ENCODE results near the gene CAVIN3.

The CAVIN3 gene

GRCh38 chr11:6328321-6328720, 8.0 kb upstream of the CAVIN3 start:
- no peak for DNase-seq
- intact Hi-C loops (cut with DNase I): no loop called here

DNA sequence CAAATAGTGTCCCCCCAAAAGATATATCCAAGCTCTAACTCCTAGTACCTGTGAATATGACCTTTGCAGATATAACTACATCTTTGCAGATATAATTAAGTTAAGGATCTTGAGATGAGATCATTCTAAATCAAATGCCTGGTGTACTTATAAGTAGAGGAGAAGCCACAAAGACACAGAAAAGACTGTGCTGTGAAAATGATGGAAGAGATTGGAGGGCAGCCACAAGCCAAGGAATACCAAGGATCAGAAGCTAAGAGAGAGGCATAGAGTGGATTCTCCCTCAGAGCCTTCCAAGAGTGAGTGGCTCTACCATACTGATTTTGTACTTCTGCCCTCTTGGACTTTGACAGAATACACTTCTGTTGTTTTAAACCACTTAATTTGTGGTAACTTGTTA, 7.5 kb upstream of the CAVIN3 start:
- intact Hi-C loops (cut with DNase I): no loop called here
- DNase-seq: no peak

GRCh38 chr11:6326985-6327384, 6.7 kb upstream of the CAVIN3 start:
- DNase-seq: no peak
- intact Hi-C loops (cut with DNase I): no loop called here

DNA sequence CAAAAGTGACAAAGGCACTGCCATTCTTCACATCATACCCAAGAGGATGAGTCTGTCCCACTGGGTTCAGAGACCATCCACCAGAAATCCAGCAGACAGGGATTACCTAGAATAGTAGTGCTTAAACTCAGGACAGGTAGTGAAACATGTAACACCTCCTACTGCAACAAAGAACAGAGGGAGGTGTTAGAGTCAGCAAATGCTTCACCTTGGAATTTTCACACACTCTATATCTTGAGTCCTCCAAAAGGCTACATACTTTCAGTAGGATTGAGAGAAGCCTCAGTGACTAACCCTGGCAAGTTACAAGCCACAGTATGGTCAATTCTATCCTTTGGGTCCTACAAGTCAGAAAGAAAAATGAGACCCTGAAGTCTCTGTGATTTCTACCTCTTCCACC, 6.0 kb upstream of the CAVIN3 start:
- DNase-seq: no peak
- intact Hi-C loops (cut with DNase I): no loop called here

DNA sequence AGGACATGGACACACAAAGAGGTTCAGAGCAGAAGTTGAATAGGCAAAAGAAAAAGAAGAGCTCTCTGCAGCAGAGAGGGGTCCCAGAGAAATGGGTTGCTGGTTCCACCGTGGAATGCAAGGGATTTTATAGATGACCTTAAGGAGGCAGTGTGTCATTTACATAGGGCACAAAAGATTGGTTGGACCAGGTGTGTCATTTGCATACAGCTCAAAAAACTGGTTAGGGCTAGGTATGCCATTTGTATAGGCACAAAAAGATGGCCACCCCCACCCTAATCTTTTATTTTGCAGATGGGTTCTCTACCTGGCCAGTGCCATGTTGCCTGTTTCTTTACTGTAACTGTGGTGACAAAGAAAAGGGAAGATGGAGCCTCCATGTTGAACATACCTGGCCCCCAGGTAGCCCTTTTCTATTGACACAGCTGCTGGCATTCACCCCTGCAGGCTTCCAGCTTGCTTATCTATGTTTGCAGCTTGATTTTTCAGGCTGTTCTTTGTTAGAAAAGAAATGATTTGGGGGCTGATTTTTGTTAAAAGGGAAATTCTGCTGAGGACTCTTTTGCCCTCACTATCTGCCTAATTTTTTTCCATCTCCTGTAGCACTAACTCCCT, 3.1 kb upstream of the CAVIN3 start:
- DNase-seq: no peak
- intact Hi-C loops (cut with DNase I): no loop called here

DNA sequence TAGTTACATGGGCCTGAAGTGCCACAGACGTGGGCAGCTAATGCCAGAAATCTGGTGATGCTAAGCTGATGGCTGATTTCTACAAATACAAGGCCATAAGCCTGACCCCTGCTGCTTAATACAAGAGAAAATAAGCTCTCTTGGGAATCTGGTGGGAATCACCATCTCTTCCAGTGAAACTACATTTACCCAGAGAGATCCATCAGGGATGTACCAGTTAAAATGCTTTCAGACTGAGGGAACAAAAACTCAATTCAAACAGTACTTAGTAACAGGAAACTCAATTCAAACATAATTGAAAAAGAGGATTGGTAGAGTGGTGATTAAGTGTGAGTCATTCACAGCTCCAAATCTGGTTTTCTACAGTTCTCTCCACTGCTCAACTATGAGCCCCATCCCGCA, 1.7 kb upstream of the CAVIN3 start:
- intact Hi-C loops (cut with DNase I): no loop called here
- DNase-seq: peak in 1 of 42 donors; percentile 7

GRCh38 chr11:6321356-6321755, 1.1 kb upstream of the CAVIN3 start:
- DNase-seq: no peak
- intact Hi-C loops (cut with DNase I): no loop called here

- peak in 12 of 42 donors; percentile 6 to 46 (median 16) for DNase-seq
- intact Hi-C loops (cut with DNase I): no loop called here
Observed at GRCh38 chr11:6319704-6320410, 444 bp downstream of the CAVIN3 start.

DNA sequence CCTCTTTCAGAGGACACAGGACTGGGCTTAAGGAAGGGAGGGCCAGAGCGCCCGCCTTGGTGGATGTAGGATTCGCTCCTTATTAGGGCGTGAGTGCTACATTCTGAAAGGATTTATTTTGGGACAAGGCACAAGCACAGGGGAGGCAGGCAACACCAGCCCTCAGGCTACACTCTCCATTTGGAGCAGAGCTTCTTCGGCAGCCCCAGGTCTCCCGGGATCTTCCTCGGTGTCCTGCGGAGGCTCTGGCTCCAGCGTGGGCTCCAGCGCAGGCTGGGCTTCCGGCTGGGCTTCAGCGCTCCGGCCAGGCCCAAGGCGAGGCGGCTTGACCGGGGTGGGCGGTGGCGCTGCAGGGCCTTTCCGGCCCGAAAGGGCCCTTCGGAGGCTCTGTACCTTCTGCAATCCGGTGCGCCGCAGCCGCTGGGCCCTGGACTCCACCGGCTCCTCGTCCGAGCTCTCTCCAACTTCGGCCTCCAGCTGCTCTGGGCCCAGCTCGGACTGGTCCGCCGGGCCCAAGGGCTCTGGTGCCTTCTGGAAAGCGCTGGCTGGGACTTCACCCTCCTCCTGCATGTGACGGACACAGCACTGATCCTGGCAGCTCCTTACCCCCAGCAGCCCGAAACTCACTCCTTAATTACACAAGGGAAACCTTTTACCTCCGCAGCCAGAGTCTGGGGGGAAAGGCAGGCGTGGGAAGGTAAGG, 1.1 kb downstream of the CAVIN3 start:
- intact Hi-C loops (cut with DNase I): no loop called here
- peak in 2 of 42 donors; percentile 2 to 13 for DNase-seq

- no peak for DNase-seq
- intact Hi-C loops (cut with DNase I): no loop called here
Observed at GRCh38 chr11:6318204-6318603, 2.1 kb downstream of the CAVIN3 start.

- DNase-seq: peak in 39 of 42 donors; percentile 14 to 74 (median 45)
- intact Hi-C loops (cut with DNase I): no loop called here
Observed at GRCh38 chr11:6315811-6316425, 4.4 kb downstream of the CAVIN3 start.

- intact Hi-C loops (cut with DNase I): no loop called here
- DNase-seq: no peak
Observed at GRCh38 chr11:6312106-6312505, 8.2 kb downstream of the CAVIN3 start.

DNA sequence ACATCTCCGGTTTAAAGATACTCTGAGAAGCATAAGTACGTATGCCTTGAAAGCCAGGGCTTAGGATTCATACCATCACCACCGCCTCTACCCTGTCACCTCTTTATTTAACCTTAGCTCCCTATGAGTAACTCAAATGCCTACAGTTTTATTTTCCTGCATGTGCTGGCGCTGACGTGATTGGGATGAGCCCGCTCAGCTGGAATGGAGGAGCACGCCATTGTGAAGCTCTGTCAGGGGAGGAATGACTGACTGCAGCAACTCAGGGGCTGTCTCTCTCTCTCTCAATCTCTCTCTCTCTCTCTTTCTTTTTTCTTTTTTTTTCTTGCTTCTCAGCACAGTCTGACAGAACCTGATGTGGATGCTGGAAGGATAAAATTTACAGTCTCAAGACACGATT, 12.4 kb downstream of the CAVIN3 start:
- peak in 12 of 42 donors; percentile 10 to 51 (median 25) for DNase-seq
- intact Hi-C loops (cut with DNase I): no loop called here

DNA sequence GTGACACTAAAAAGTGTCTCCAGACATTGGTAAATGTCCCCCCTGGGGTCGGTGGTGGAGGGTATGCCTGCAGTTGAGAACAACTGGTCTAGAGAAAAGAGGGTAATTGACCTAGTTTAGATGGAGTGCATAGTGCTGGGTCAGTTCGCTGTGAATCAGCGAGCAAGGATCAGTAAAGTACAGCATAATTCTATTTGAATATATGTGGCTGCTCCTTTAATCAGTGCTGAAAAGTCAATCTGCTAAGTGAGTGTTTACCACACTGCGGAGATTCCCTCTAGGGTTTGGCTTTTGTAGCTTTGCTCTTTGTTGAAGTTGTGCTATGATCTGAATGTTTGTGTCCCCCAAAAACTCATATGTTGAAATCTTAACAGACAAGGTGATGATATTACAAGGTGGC, 15.0 kb downstream of the CAVIN3 start:
- intact Hi-C loops (cut with DNase I): no loop called here
- no peak for DNase-seq

DNA sequence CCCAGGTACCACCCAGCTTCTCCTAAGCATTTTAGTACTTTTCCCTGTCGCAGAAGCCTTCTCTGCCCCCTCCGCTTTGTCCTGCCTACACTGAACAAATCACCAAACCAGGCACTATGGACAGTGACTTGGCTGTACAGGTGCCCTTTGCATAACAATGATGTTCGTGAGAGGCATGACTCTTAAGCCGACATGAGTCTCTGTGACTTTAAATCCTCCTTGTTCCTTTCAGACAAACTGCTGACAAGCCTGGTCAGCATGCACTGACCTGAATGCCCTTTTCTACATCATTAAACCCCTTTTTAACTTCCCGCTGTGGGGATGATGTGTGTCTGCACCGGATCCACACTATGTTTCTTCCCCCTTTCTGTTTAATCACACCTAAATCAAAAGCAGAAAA, 16.6 kb downstream of the CAVIN3 start:
- intact Hi-C loops (cut with DNase I): no loop called here

GRCh38 chr11:6301096-6301495, 19.2 kb downstream of the CAVIN3 start:
- intact Hi-C loops (cut with DNase I): no loop called here
- DNase-seq: no peak

More for the DNA sequence above, 16.6 kb downstream of the CAVIN3 start:
- no peak for DNase-seq

- intact Hi-C loops (cut with DNase I): no loop called here
- no peak for DNase-seq
Observed at GRCh38 chr11:6300325-6300724, 20.0 kb downstream of the CAVIN3 start.

GRCh38 chr11:6298605-6299004, 21.7 kb downstream of the CAVIN3 start:
- DNase-seq: no peak
- intact Hi-C loops (cut with DNase I): no loop called here

GRCh38 chr11:6297831-6298230, 22.5 kb downstream of the CAVIN3 start:
- no peak for DNase-seq
- intact Hi-C loops (cut with DNase I): no loop called here

DNA sequence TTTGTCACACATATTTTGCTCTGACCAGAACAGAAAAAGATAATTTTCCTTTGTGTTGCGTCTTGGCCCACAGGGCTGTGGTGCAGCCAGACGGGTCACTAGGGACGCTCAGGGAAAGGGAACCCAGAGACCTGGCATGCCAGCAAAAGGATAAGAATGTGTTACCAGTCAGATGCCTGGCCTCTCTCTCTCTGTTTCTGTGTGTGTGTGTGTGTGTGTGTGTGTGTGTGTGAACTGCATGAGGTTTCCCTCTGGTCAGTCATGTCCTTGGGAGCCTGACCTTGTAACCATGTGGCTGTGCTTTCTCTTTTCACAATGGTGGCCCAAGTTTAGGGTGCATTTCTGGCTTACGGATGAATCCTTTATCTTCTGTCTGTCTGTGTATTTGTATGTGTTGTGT, 35.3 kb downstream of the CAVIN3 start:
- DNase-seq: no peak
- intact Hi-C loops (cut with DNase I): no loop called here

Measured in head of caudate nucleus (tissue), 42 donors.